IMR-90 (cell line): Measurements from ENCODE around the gene CYSRT1. TPM values are rescaled to one million over a fixed set of nuclear protein-coding genes. Genes with fewer than 3 reads are reported as not detected.

Experiments used
- ATAC-seq: fragments of 200-7000 bp; cut with Tn5 transposase; 2 replicates; pipeline ENCODE4 v1.9.1; 2020; ENCODE audit warnings: low read depth, mild to moderate bottlenecking, moderate library complexity
- BruUV-seq: library from RNA; stranded (reverse); fragments of 400-500 nt; replicated peaks from 2 replicates; lab custom pipeline; 2021; lab: Mats Ljungman, UMichigan
- CTCF ChIA-PET: fragments of 300-600 bp; formaldehyde crosslinking; extraction: SDS; loops from one replicate; lab custom pipeline; 2021; ENCODE audit warnings: antibody characterized with exemption; lab: Yijun Ruan, JAX
- POLR2A ChIA-PET: fragments of 300-600 bp; sonication (Branson Sonifier 250); formaldehyde crosslinking; loops from one replicate; lab custom pipeline; 2022; ENCODE audit warnings: antibody characterized with exemption; ENCODE audit not compliant: unreplicated experiment; lab: Charles Lee
- DNase-seq: peaks from one replicate; pipeline ENCODE4 v3.0.0; 2013
- H2AFZ ChIP-seq: replicated peaks from 2 replicates; pipeline ENCODE3; 2013; ENCODE audit warnings: low read length, mild to moderate bottlenecking; ENCODE audit not compliant: poor library complexity
- H2AK5ac ChIP-seq: 2 replicates; pipeline ENCODE4 v1.6.1; 2013; ENCODE audit warnings: low read depth, low read length, inconsistent platforms
- H2AK9ac ChIP-seq: replicated peaks from 2 replicates; pipeline ENCODE3; 2013; ENCODE audit warnings: mild to moderate bottlenecking, low read depth, low read length, moderate library complexity; ENCODE audit not compliant: poor library complexity
- H2BK120ac ChIP-seq: 2 replicates; pipeline ENCODE4 v1.6.1; 2013; ENCODE audit warnings: low read depth, low read length, inconsistent platforms
- H2BK15ac ChIP-seq: 3 replicates; pipeline ENCODE4 v1.6.1; 2013; ENCODE audit warnings: low read depth, low read length, inconsistent platforms
- H2BK20ac ChIP-seq: 2 replicates; pipeline ENCODE4 v1.6.1; 2013; ENCODE audit warnings: low read depth, mild to moderate bottlenecking, inconsistent platforms, low read length, moderate library complexity
- H2BK5ac ChIP-seq: 2 replicates; pipeline ENCODE4 v1.6.1; 2013; ENCODE audit warnings: mild to moderate bottlenecking, low read depth, low read length, inconsistent platforms; ENCODE audit not compliant: poor library complexity, severe bottlenecking
- H3K14ac ChIP-seq: replicated peaks from 2 replicates; pipeline ENCODE4 v1.6.1; 2013; ENCODE audit warnings: low read depth, low read length, inconsistent platforms
- H3K18ac ChIP-seq: 2 replicates; pipeline ENCODE4 v1.6.1; 2013; ENCODE audit warnings: low read depth, low read length, control low read depth
- H3K23ac ChIP-seq: 2 replicates; pipeline ENCODE4 v1.6.1; 2013; ENCODE audit warnings: low read depth, low read length, inconsistent platforms
- H3K27ac ChIP-seq: 2 replicates; pipeline ENCODE4 v1.5.1; 2013; ENCODE audit warnings: mild to moderate bottlenecking, control low read depth, low read length; ENCODE audit not compliant: insufficient read depth
- H3K27me3 ChIP-seq: 2 replicates; pipeline ENCODE4 v1.6.1; 2013; ENCODE audit warnings: low read length; ENCODE audit not compliant: control insufficient read depth, insufficient read depth
- H3K36me3 ChIP-seq: 2 replicates; pipeline ENCODE4 v1.6.1; 2013; ENCODE audit warnings: low read length, mixed read lengths; ENCODE audit not compliant: control insufficient read depth, insufficient read depth
- H3K4ac ChIP-seq: 2 replicates; pipeline ENCODE4 v1.6.1; 2013; ENCODE audit warnings: low read depth, low read length, inconsistent platforms
- H3K4me1 ChIP-seq: 2 replicates; pipeline ENCODE4 v1.6.1; 2013; ENCODE audit warnings: low read length, mixed read lengths; ENCODE audit not compliant: control insufficient read depth, insufficient read depth
- H3K4me2 ChIP-seq: 2 replicates; pipeline ENCODE4 v1.6.1; 2013; ENCODE audit warnings: low read depth, mild to moderate bottlenecking, control low read depth, low read length, moderate library complexity
- H3K4me3 ChIP-seq: 2 replicates; pipeline ENCODE4 v1.5.1; 2013; ENCODE audit warnings: low read depth, mild to moderate bottlenecking, control low read depth, low read length, moderate library complexity; ENCODE audit not compliant: insufficient read depth
- H3K56ac ChIP-seq: 2 replicates; pipeline ENCODE4 v1.6.1; 2013; ENCODE audit warnings: low read length, inconsistent platforms; ENCODE audit not compliant: insufficient read depth; ENCODE audit errors: extremely low read depth
- H3K79me1 ChIP-seq, 2 experiments: 2 replicates each; pipeline ENCODE4 v1.6.1; 2013; ENCODE audit warnings: low read length in 2 of 2, inconsistent platforms in 1 of 2, low read depth in 1 of 2
- H3K9ac ChIP-seq: 2 replicates; pipeline ENCODE4 v1.6.1; 2013; ENCODE audit warnings: low read depth, low read length, control low read depth
- H3K9me1 ChIP-seq: 2 replicates; pipeline ENCODE4 v1.6.1; 2013; ENCODE audit warnings: low read length, inconsistent platforms; ENCODE audit not compliant: insufficient read depth
- H3K9me3 ChIP-seq: 2 replicates; pipeline ENCODE4 v1.6.1; 2013; ENCODE audit warnings: low read length; ENCODE audit not compliant: control insufficient read depth, insufficient read depth
- H4K20me1 ChIP-seq: 2 replicates; pipeline ENCODE4 v1.6.1; 2013; ENCODE audit warnings: low read length, inconsistent platforms; ENCODE audit not compliant: insufficient read depth
- H4K5ac ChIP-seq: 2 replicates; pipeline ENCODE4 v1.6.1; 2013; ENCODE audit warnings: mild to moderate bottlenecking, low read depth, low read length, control low read depth
- H4K8ac ChIP-seq, 2 experiments: 2 replicates each; pipeline ENCODE4 v1.6.1; 2013; ENCODE audit warnings: low read depth in 2 of 2, low read length in 2 of 2, control low read depth in 1 of 2, inconsistent platforms in 1 of 2
- H4K91ac ChIP-seq: 2 replicates; pipeline ENCODE4 v1.6.1; 2013; ENCODE audit warnings: low read depth, low read length, inconsistent platforms; ENCODE audit not compliant: insufficient read depth
- CEBPB ChIP-seq: IDR thresholded peaks from 2 replicates; pipeline ENCODE4 v1.6.1; 2012; ENCODE audit warnings: low read depth, low read length, improper control_type of control experiment
- FOS ChIP-seq: fragments of 150-350 bp; IDR thresholded peaks from 2 replicates; pipeline ENCODE4 v1.6.1; 2016; ENCODE audit warnings: low read depth, low read length
- NFE2L2 ChIP-seq: fragments of 150-350 bp; IDR thresholded peaks from 2 replicates; pipeline ENCODE4 v1.6.1; 2016; ENCODE audit warnings: low read depth, mild to moderate bottlenecking, low read length
- RCOR1 ChIP-seq: IDR thresholded peaks from 2 replicates; pipeline ENCODE4 v1.6.1; 2012; ENCODE audit warnings: mild to moderate bottlenecking, low read length, improper control_type of control experiment; ENCODE audit not compliant: insufficient replicate concordance
- WGBS, 2 experiments: methylation state at CpG; one replicate each; pipeline versions ENCODE4 v1.1.5 to v1.1.7; 2013; ENCODE audit warnings: missing lambda C conversion rate in 2 of 2; ENCODE audit not compliant: insufficient read length in 1 of 2; ENCODE audit errors: extremely low coverage in 2 of 2; 5-methylcytosine and 5-hydroxymethylcytosine counted together
- dilution Hi-C: fragments of 300-500 bp; cut with HindIII; formaldehyde crosslinking; loops from one replicate; pipeline ENCODE4 v1.14.3; 2018; ENCODE audit warnings: low sequenced_read_pairs; ENCODE audit not compliant: unreplicated experiment
- in situ Hi-C: fragments of 300-500 bp; cut with MboI; formaldehyde crosslinking; loops from 3 replicates; pipeline ENCODE4 v1.14.3; 2019; ENCODE audit warnings: low sequenced_read_pairs, inconsistent platforms, mixed read lengths
- intact Hi-C: fragments of 100-400 bp; cut with micrococcal nuclease; formaldehyde crosslinking; loops from 2 replicates; pipeline ENCODE4 v1.10.0; 2022
- polyA plus RNA-seq, 3 experiments: library from polyadenylated mRNA; depleted of rRNA; stranded (reverse); fragments of >200 nt; gene quantifications; 2 replicates each; pipeline ENCODE4 v1.2.3, GENCODE V29; 2012; ENCODE audit warnings: low replicate concordance in 1 of 3
- total RNA-seq: library from RNA; depleted of rRNA; stranded (reverse); fragments of >200 nt; gene quantifications from 2 replicates; pipeline ENCODE4 v1.2.3, GENCODE V29; 2012

The CYSRT1 gene
- total and polyA plus RNA-seq, 2 of the 4 experiments (the other 2 are of a cell fraction), result 0.18 to 0.84 TPM

GRCh38 chr9:137191691-137192447 lies 33.1 kb upstream of the CYSRT1 start:
- no peaks in the 10 kb centered on the region for H3K9me3 ChIP-seq
- no peak overlapping the region for H3K4me3 ChIP-seq
- peaks cover 5 to 74% of the 10 kb centered on the region in 2 experiments for H3K79me1 ChIP-seq
- no peak overlapping the region for H2BK15ac ChIP-seq
- H2AFZ ChIP-seq, result no peak overlapping the region
- H2BK20ac ChIP-seq, result no peak overlapping the region
- H3K4ac ChIP-seq, result no peak overlapping the region
- no peak for TF ChIP-seq NFE2L2
- TF ChIP-seq FOS, result no peak
- no peak for TF ChIP-seq RCOR1
- TF ChIP-seq CEBPB, result no peak
- no peak overlapping the region for H4K8ac ChIP-seq
- no TSS peak for BruUV-seq
- H3K23ac ChIP-seq, result no peak overlapping the region
- H3K4me2 ChIP-seq, result no peak overlapping the region
- H3K56ac ChIP-seq, result no peak overlapping the region
- no peak overlapping the region for H4K91ac ChIP-seq
- no peaks in the 10 kb centered on the region for H3K9me1 ChIP-seq
- WGBS, 2 experiments, result 87% methylated on average over 9 of the region's 22 CpGs; no CpG with 5 or more reads in 1 of the 2 experiments
- dilution Hi-C loops, result no loop called here
- peaks cover 16% of the 10 kb centered on the region for H3K4me1 ChIP-seq
- no peak overlapping the region for H4K5ac ChIP-seq
- no peak for DNase-seq
- H2BK120ac ChIP-seq, result no peak overlapping the region
- in situ Hi-C loops, result no loop called here
- H2AK5ac ChIP-seq, result no peak overlapping the region
- ChIA-PET CTCF (no interaction called here), POLR2A (no interaction called here)
- H3K18ac ChIP-seq, result no peak overlapping the region
- H2AK9ac ChIP-seq, result no peak overlapping the region
- H3K14ac ChIP-seq, result no peak overlapping the region
- no peak for ATAC-seq
- no peak overlapping the region for H3K9ac ChIP-seq
- no peaks in the 10 kb centered on the region for H3K27me3 ChIP-seq
- intact Hi-C loops, result no loop called here
- H4K20me1 ChIP-seq, result peaks cover 31% of the 10 kb centered on the region
- no peak overlapping the region for H3K27ac ChIP-seq
- peaks cover 28% of the 10 kb centered on the region for H3K36me3 ChIP-seq
- H2BK5ac ChIP-seq, result no peak overlapping the region
